ENCODE results near the gene UBALD1.
"Not testable (repeated sequence)": the region's sequence is repeated elsewhere in the genome, so short reads cannot be mapped to it uniquely, and the experiment has no call there.

Gene UBALD1

GRCh38 chr16:4583906-4584305 lies 30.8 kb downstream of the UBALD1 start:
- TF ChIP-seq ZNF274 (IDR thresholded peaks at IDR 0.05; ENCODE audit: low read depth, low read length) = no peak

GRCh38 chr16:4580250-4580649 lies 34.4 kb downstream of the UBALD1 start:
- TF ChIP-seq ZNF274 (IDR thresholded peaks at IDR 0.05; ENCODE audit: low read depth, low read length) = no peak
- no peak overlapping the region for H3K4me3 ChIP-seq (ENCODE audit: low read length)

More at GRCh38 chr16:4583906-4584305, 30.8 kb downstream of the UBALD1 start:
- no peak overlapping the region for H3K4me3 ChIP-seq (ENCODE audit: low read length)

GRCh38 chr16:4578961-4579530 lies 35.6 kb downstream of the UBALD1 start:
- no peak overlapping the region for H3K4me3 ChIP-seq (ENCODE audit: low read length)
- no peak for TF ChIP-seq ZNF274 (IDR thresholded peaks at IDR 0.05; ENCODE audit: low read depth, low read length)

- H3K4me3 ChIP-seq (ENCODE audit: low read length) = no peak overlapping the region
- no peak for TF ChIP-seq ZNF274 (IDR thresholded peaks at IDR 0.05; ENCODE audit: low read depth, low read length)
These were observed 38.7 kb downstream of the UBALD1 start for GRCh38 chr16:4576008-4576407.

- no peak overlapping the region for H3K4me3 ChIP-seq (ENCODE audit: low read length)
- no peak for TF ChIP-seq ZNF274 (IDR thresholded peaks at IDR 0.05; ENCODE audit: low read depth, low read length)
These were observed 39.6 kb downstream of the UBALD1 start for GRCh38 chr16:4574919-4575705.

- not testable (repeated sequence) for H3K4me3 ChIP-seq (ENCODE audit: low read length)
These were observed 40.8 kb downstream of the UBALD1 start for GRCh38 chr16:4573926-4574325.

- no peak for TF ChIP-seq ZNF274 (IDR thresholded peaks at IDR 0.05; ENCODE audit: low read depth, low read length)
- no peak overlapping the region for H3K4me3 ChIP-seq (ENCODE audit: low read length)
These were observed 42.0 kb downstream of the UBALD1 start for GRCh38 chr16:4572715-4573114.

GRCh38 chr16:4570688-4571321 lies 43.9 kb downstream of the UBALD1 start:
- no peak overlapping the region for H3K4me3 ChIP-seq (ENCODE audit: low read length)
- no peak for TF ChIP-seq ZNF274 (IDR thresholded peaks at IDR 0.05; ENCODE audit: low read depth, low read length)

GRCh38 chr16:4570086-4570485 lies 44.6 kb downstream of the UBALD1 start:
- H3K4me3 ChIP-seq (ENCODE audit: low read length) = no peak overlapping the region; the same call in 1 of the 2 replicates
- TF ChIP-seq ZNF274 (IDR thresholded peaks at IDR 0.05; ENCODE audit: low read depth, low read length) = no peak

GRCh38 chr16:4566144-4566543 lies 48.5 kb downstream of the UBALD1 start:
- TF ChIP-seq ZNF274 (IDR thresholded peaks at IDR 0.05; ENCODE audit: low read depth, low read length) = no peak
- no peak overlapping the region for H3K4me3 ChIP-seq (ENCODE audit: low read length)

- no peak overlapping the region for H3K4me3 ChIP-seq (ENCODE audit: low read length)
- TF ChIP-seq ZNF274 (IDR thresholded peaks at IDR 0.05; ENCODE audit: low read depth, low read length) = no peak
These were observed 49.9 kb downstream of the UBALD1 start for GRCh38 chr16:4564661-4565267.

- H3K4me3 ChIP-seq (ENCODE audit: low read length) = no peak overlapping the region
- TF ChIP-seq ZNF274 (IDR thresholded peaks at IDR 0.05; ENCODE audit: low read depth, low read length) = no peak
These were observed 53.1 kb downstream of the UBALD1 start for GRCh38 chr16:4561596-4561995.
